OCI-LY7 (cell line): ENCODE data around the gene SNAPC2.
"Not testable (repeated sequence)": the region's sequence is repeated elsewhere in the genome, so short reads cannot be mapped to it uniquely, and the experiment has no call there.

Experiments used
- EZH2phosphoT487 ChIP-seq: fragments of 200-600 bp; sonication (generic); IDR thresholded peaks from 2 replicates; pipeline ENCODE4 v1.6.1; 2018; ENCODE audit warnings: low read depth, borderline replicate concordance, mild to moderate bottlenecking, mixed run types, antibody characterized with exemption, low read length, moderate library complexity, mixed read lengths
- TF ChIP-seq, protein P1 (sequence below): fragments of 200-600 bp; sonication (generic); conservative IDR thresholded peaks from 2 replicates; pipeline ENCODE4 v1.5.1; 2014; ENCODE audit warnings: mild to moderate bottlenecking, antibody characterized with exemption, low read length, moderate library complexity, mixed read lengths

GRCh38 chr19:7918062-7918614 is 2.0 kb upstream of the SNAPC2 start:
- TF ChIP-seq, protein P1, sequence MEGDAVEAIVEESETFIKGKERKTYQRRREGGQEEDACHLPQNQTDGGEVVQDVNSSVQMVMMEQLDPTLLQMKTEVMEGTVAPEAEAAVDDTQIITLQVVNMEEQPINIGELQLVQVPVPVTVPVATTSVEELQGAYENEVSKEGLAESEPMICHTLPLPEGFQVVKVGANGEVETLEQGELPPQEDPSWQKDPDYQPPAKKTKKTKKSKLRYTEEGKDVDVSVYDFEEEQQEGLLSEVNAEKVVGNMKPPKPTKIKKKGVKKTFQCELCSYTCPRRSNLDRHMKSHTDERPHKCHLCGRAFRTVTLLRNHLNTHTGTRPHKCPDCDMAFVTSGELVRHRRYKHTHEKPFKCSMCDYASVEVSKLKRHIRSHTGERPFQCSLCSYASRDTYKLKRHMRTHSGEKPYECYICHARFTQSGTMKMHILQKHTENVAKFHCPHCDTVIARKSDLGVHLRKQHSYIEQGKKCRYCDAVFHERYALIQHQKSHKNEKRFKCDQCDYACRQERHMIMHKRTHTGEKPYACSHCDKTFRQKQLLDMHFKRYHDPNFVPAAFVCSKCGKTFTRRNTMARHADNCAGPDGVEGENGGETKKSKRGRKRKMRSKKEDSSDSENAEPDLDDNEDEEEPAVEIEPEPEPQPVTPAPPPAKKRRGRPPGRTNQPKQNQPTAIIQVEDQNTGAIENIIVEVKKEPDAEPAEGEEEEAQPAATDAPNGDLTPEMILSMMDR: not testable (repeated sequence)
- TF ChIP-seq EZH2phosphoT487: not testable (repeated sequence)
